ENCODE data around the gene CUL3.
"Not testable (repeated sequence)": the region's sequence is repeated elsewhere in the genome, so short reads cannot be mapped to it uniquely, and the experiment has no call there.

Gene CUL3

GRCh38 chr2:224585211-224586088 is at the start of gene CUL3:
CUL3 (minus strand) TSS chr2:224585363; CDS start chr2:224585009, 354 bp downstream.
- peak; percentile 99 for DNase-seq

- no peak for DNase-seq
Observed at GRCh38 chr2:224630659-224631550, 45.7 kb upstream of the CUL3 start.

GRCh38 chr2:224628416-224628815 is 43.3 kb upstream of the CUL3 start:
- no peak for DNase-seq

- DNase-seq: no peak
Observed at GRCh38 chr2:224626735-224627134, 41.6 kb upstream of the CUL3 start.

GRCh38 chr2:224613543-224614286 is 28.6 kb upstream of the CUL3 start:
- no peak for DNase-seq

GRCh38 chr2:224612578-224612977 is 27.4 kb upstream of the CUL3 start:
- DNase-seq: no peak

- no peak for DNase-seq
Observed at GRCh38 chr2:224611938-224612337, 26.8 kb upstream of the CUL3 start.

GRCh38 chr2:224608104-224608503 is 22.9 kb upstream of the CUL3 start:
- no peak for DNase-seq

GRCh38 chr2:224603746-224604500 is 18.8 kb upstream of the CUL3 start:
- not testable (repeated sequence) for DNase-seq

GRCh38 chr2:224602778-224603375 is 17.7 kb upstream of the CUL3 start:
- DNase-seq: peak; percentile 8 to 33

- DNase-seq: no peak
Observed at GRCh38 chr2:224601923-224602322, 16.8 kb upstream of the CUL3 start.

GRCh38 chr2:224598678-224599077 is 13.5 kb upstream of the CUL3 start:
- DNase-seq: no peak

GRCh38 chr2:224596289-224596688 is 11.1 kb upstream of the CUL3 start:
- no peak for DNase-seq

- no peak for DNase-seq
Observed at GRCh38 chr2:224595518-224595917, 10.4 kb upstream of the CUL3 start.

GRCh38 chr2:224594840-224595239 is 9.7 kb upstream of the CUL3 start:
- DNase-seq: no peak

- DNase-seq: no peak
Observed at GRCh38 chr2:224591220-224591619, 6.1 kb upstream of the CUL3 start.

- DNase-seq: no peak
Observed at GRCh38 chr2:224586127-224586695, 1.0 kb upstream of the CUL3 start.

- peak; percentile 61 to 68 for DNase-seq
Observed at GRCh38 chr2:224584785-224585210, 365 bp downstream of the CUL3 start.

GRCh38 chr2:224584111-224584784 is 915 bp downstream of the CUL3 start:
- DNase-seq: peak; percentile 26 to 48

GRCh38 chr2:224583033-224583432 is 2.1 kb downstream of the CUL3 start:
- DNase-seq: not testable (repeated sequence)

- no peak for DNase-seq
Observed at GRCh38 chr2:224580248-224580647, 4.9 kb downstream of the CUL3 start.

All from CD4-positive, alpha-beta T cell treated with Interleukin-4 for 1 hour (primary cell).